ENCODE data around the gene ENDOG. TPM values are rescaled to one million over a fixed set of nuclear protein-coding genes. Genes with fewer than 3 reads are reported as not detected.
A peak's percentile ranks its signal among the peaks of the same experiment; 100 is the strongest.

ENDOG gene
- total RNA-seq, 1 experiment from 2014 or later, result 16.7 TPM

- no peak overlapping the region for H3K23ac ChIP-seq (ENCODE audit: insufficient read length, low read depth, low read length)
- H2BK15ac ChIP-seq (ENCODE audit: low read depth, low read length), result no peak overlapping the region
- H3K4me2 ChIP-seq (ENCODE audit: insufficient read depth, insufficient read length, low read length), result no peak overlapping the region
- no peak overlapping the region for H3K4ac ChIP-seq (ENCODE audit: low read depth, low read length)
- WGBS (ENCODE audit: extremely low coverage, insufficient read length, low lambda C conversion rate), result no CpG with 5 or more reads among the region's 3 CpGs
- H2BK120ac ChIP-seq (ENCODE audit: low read depth, low read length, poor library complexity, severe bottlenecking), result no peak overlapping the region
- no peak overlapping the region for H4K91ac ChIP-seq (ENCODE audit: insufficient read length, low read depth, low read length)
- H3K18ac ChIP-seq (ENCODE audit: insufficient read length, low read depth, low read length), result no peak overlapping the region
- no peaks in the 10 kb centered on the region for H3K4me1 Mint-ChIP-seq
- no peak overlapping the region for H2BK12ac ChIP-seq (ENCODE audit: insufficient read length, low read depth, low read length)
- H3T11ph ChIP-seq (ENCODE audit: low read length), result no peak overlapping the region
- no peak overlapping the region for H4K5ac ChIP-seq (ENCODE audit: insufficient read length, low read depth, low read length)
- no peak overlapping the region; a peak in 1 of 5 replicates for H3K4me3 Mint-ChIP-seq
- no peak overlapping the region for H2AFZ ChIP-seq (ENCODE audit: low read length)
- no peak overlapping the region for H3K9ac ChIP-seq (ENCODE audit: extremely low read depth, insufficient read length, low read length)
- H3K79me2 ChIP-seq (ENCODE audit: insufficient read depth, low read length), result no peaks in the 10 kb centered on the region
- DNase-seq, result no peak
- no peak overlapping the region for H2AK5ac ChIP-seq (ENCODE audit: insufficient read length, low read length)
- H2BK5ac ChIP-seq (ENCODE audit: insufficient read length, low read length), result no peak overlapping the region
- no peaks in the 10 kb centered on the region for H4K20me1 ChIP-seq (ENCODE audit: control insufficient read depth, insufficient read depth, insufficient read length)
- no peaks in the 10 kb centered on the region for H3K27me3 ChIP-seq (ENCODE audit: insufficient read depth, low read length)
- H3K9me3 ChIP-seq (ENCODE audit: control insufficient read depth, low read depth, low read length), result no peaks in the 10 kb centered on the region
- no peak overlapping the region for H2BK20ac ChIP-seq (ENCODE audit: low read depth, low read length, poor library complexity, severe bottlenecking)
- H3K36me3 Mint-ChIP-seq (ENCODE audit: insufficient read depth in 1 of 3, low read depth in 3 of 3), result peaks cover 2 to 30% (median 27%) of the 10 kb centered on the region in 3 experiments; a peak in 5 of 7 replicates
- H3K14ac ChIP-seq (ENCODE audit: insufficient read depth, low read length), result no peak overlapping the region
- TF ChIP-seq CTCF (conservative IDR thresholded peaks at IDR 0.05), result no peak
- no peak overlapping the region for H3K56ac ChIP-seq (ENCODE audit: insufficient read length, low read depth, low read length)
- no peaks in the 10 kb centered on the region for H3K27me3 Mint-ChIP-seq (ENCODE audit: low read depth)
- no peak overlapping the region for H3K27ac ChIP-seq (ENCODE audit: insufficient read length, low read depth, low read length)
- 0 out of 7 replicates have a peak overlapping the region, but pooled peaks of 1 of the 3 experiments have one; percentile 23 for H3K27ac Mint-ChIP-seq
- no peak overlapping the region for H4K8ac ChIP-seq (replicated peaks; ENCODE audit: insufficient read length, low read depth, low read length)
- no peaks in the 10 kb centered on the region for H3K4me1 ChIP-seq (ENCODE audit: insufficient read depth, low read length)
- no peaks in the 10 kb centered on the region for H3K9me3 Mint-ChIP-seq
- H3K23me2 ChIP-seq (ENCODE audit: insufficient read length, low read depth, low read length, poor library complexity, severe bottlenecking), result no peaks in the 10 kb centered on the region
- H3K79me1 ChIP-seq (ENCODE audit: insufficient read depth, low read depth, low read length, poor library complexity, severe bottlenecking), result no peaks in the 10 kb centered on the region
Observed at GRCh38 chr9:128808543-128808942, 9.8 kb upstream of the ENDOG start.

Measured in H9 (cell line).